Lower leg skin (tissue), 4 donors: ENCODE measurements around the gene ZBTB16. TPM values are rescaled to one million over a fixed set of nuclear protein-coding genes. Genes with fewer than 3 reads are reported as not detected.

Source experiments
- DNase-seq, 2 donors: peaks; one replicate each; pipeline ENCODE4 v3.0.0-alpha.2; 2019; ENCODE audit warnings: low spot score in 2 of 2
- H3K4me3 ChIP-seq: fragments of 200-600 bp; sonication (generic); 2 replicates; pipeline ENCODE4 v1.5.1; 2017; ENCODE audit warnings: mild to moderate bottlenecking, low read depth; ENCODE audit not compliant: poor library complexity, severe bottlenecking
- CTCF ChIP-seq, 3 donors: fragments of 450-650 bp; IDR thresholded peaks; one replicate each; pipeline ENCODE4 v1.5.1; 2016; ENCODE audit warnings: antibody characterized with exemption in 3 of 3, mild to moderate bottlenecking in 3 of 3, moderate library complexity in 2 of 3
- POLR2A ChIP-seq, 2 donors: fragments of 450-650 bp; IDR thresholded peaks; one replicate each; pipeline ENCODE4 v1.6.1; 2016 to 2017; ENCODE audit warnings: antibody characterized with exemption in 2 of 2, mild to moderate bottlenecking in 1 of 2, moderate library complexity in 1 of 2
- WGBS, 2 donors: methylation state at CpG; one replicate each; pipeline ENCODE4 v1.1.5; 2018; 5-methylcytosine and 5-hydroxymethylcytosine counted together
- intact Hi-C: fragments of 100-400 bp; cut with DNase I; formaldehyde crosslinking; loops from one replicate; pipeline ENCODE4 v1.15.0; 2023; ENCODE audit warnings: low total_unique reads
- total RNA-seq, 4 donors: library from RNA; depleted of rRNA; stranded (reverse); fragments of >200 nt; gene quantifications; one replicate each; pipeline ENCODE4 v1.1.0, GENCODE V29; 2016

Gene ZBTB16
- total RNA-seq, 4 donors from 2014 or later = 167 to 369 (median 233) TPM

- intact Hi-C loops = no loop called here
- H3K4me3 ChIP-seq = no peak overlapping the region
- peak in 1 of 2 donors; percentile 63 for DNase-seq
- no peak for TF ChIP-seq POLR2A (IDR thresholded peaks at IDR 0.05)
- no peak for TF ChIP-seq CTCF (IDR thresholded peaks at IDR 0.05)
- 51 to 61% methylated on average over 5 of the region's 5 CpGs for WGBS, 2 donors
Observed at GRCh38 chr11:114052160-114052559, 7.4 kb upstream of the ZBTB16 start.

GRCh38 chr11:114053406-114053805, 6.1 kb upstream of the ZBTB16 start:
- H3K4me3 ChIP-seq = no peak overlapping the region
- peak in 1 of 2 donors; percentile 50 for DNase-seq
- 88% methylated on average over 2 of the region's 2 CpGs for WGBS, 2 donors
- intact Hi-C loops = no loop called here
- TF ChIP-seq POLR2A (IDR thresholded peaks at IDR 0.05) = no peak
- no peak for TF ChIP-seq CTCF (IDR thresholded peaks at IDR 0.05)

GRCh38 chr11:114054806-114055205, 4.7 kb upstream of the ZBTB16 start:
- H3K4me3 ChIP-seq = no peak overlapping the region
- intact Hi-C loops = no loop called here
- WGBS, 2 donors = 72 to 74% methylated on average over 3 of the region's 3 CpGs
- no peak for DNase-seq
- TF ChIP-seq CTCF (IDR thresholded peaks at IDR 0.05) (no peak), POLR2A (IDR thresholded peaks at IDR 0.05) (no peak)

- no peak overlapping the region for H3K4me3 ChIP-seq
- no peak for DNase-seq
- no peak for TF ChIP-seq CTCF (IDR thresholded peaks at IDR 0.05)
- no peak for TF ChIP-seq POLR2A (IDR thresholded peaks at IDR 0.05)
- intact Hi-C loops = no loop called here
Observed at GRCh38 chr11:114056409-114056808, 3.1 kb upstream of the ZBTB16 start.

GRCh38 chr11:114057147-114057546, 2.4 kb upstream of the ZBTB16 start:
- H3K4me3 ChIP-seq = no peak overlapping the region
- no peak for TF ChIP-seq POLR2A (IDR thresholded peaks at IDR 0.05)
- peak in 1 of 2 donors; percentile 86 for DNase-seq
- WGBS, 2 donors = 71 to 74% methylated on average over 7 of the region's 7 CpGs
- intact Hi-C loops = no loop called here

- DNase-seq = no peak
- no peak overlapping the region for H3K4me3 ChIP-seq
- WGBS, 2 donors = 65 to 92% methylated on average over 1 of the region's 1 CpG
- intact Hi-C loops = no loop called here
- no peak for TF ChIP-seq POLR2A (IDR thresholded peaks at IDR 0.05)
- no peak for TF ChIP-seq CTCF (IDR thresholded peaks at IDR 0.05)
Observed at GRCh38 chr11:114057605-114058004, 1.9 kb upstream of the ZBTB16 start.
